GM13977 (cell line): Measurements from ENCODE around the gene NOBOX.

Experiments
- DNase-seq: peaks from one replicate; pipeline ENCODE4 v3.0.0; 2012; ENCODE audit warnings: low spot score
- CTCF ChIP-seq: IDR thresholded peaks from 2 replicates; pipeline ENCODE4 v1.5.1; 2012; ENCODE audit warnings: mild to moderate bottlenecking, control low read depth; ENCODE audit not compliant: insufficient read depth; ENCODE audit errors: extremely low read depth, missing control alignments
- in situ Hi-C: fragments of 300-500 bp; cut with MboI; formaldehyde crosslinking; loops from one replicate; pipeline ENCODE4 v1.12.0; 2022; ENCODE audit warnings: low sequenced_read_pairs, low pct_unique_long_range_greater_than_20kb, mixed read lengths, inconsistent platforms; ENCODE audit not compliant: unreplicated experiment

Gene NOBOX

GRCh38 chr7:144403649-144404061 lies at the start of gene NOBOX:
Gene NOBOX, minus strand, starts transcription at chr7:144403693.
- in situ Hi-C loops: no loop called here
- DNase-seq: no peak
- TF ChIP-seq CTCF: no peak

GRCh38 chr7:144452064-144452463 lies 48.6 kb upstream of the NOBOX start:
- TF ChIP-seq CTCF: no peak
- in situ Hi-C loops: no loop called here

DNA sequence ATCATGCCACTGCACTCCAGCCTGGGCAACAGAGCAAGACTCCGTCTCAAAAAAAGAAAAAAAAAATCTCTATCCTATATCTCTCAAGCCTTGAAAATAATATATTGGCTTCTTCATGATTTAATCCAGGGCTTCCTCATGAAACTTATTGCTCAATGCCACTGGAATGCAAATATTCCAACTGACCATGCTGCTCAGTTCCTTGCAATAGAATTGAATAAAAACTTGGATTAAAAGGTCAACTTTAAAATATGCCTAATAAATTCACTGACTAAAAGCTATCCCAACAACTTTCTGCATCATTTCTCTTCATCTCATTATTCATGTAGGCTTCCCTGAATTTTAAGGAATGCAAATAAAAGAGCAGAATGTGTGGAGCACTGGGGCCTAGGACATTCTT lies 42.1 kb upstream of the NOBOX start:
- no peak for TF ChIP-seq CTCF
- no peak for DNase-seq
- in situ Hi-C loops: no loop called here

More at GRCh38 chr7:144452064-144452463, 48.6 kb upstream of the NOBOX start:
- DNase-seq: no peak

DNA sequence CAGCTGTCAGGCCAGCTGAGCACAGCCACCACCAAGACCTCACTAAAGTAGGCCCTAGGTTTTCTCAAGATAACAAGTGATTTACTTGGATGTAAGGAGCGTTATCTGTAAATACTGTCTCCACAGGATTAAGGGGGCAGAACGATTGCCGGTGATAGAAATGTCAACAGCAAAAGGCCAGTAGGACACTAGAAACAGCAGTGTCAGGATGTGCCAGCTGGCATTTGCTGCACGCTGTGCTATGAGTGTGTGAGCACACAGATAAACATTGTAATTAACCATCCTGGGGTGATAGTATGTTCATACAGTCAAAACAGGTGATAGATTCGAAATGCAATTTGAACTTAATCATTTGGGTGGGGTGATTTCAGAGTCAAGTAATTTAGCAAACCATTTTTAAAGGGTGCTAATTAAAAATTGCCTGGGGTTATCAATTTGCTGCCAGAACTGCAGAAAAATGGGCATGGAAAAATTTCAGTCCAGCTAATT lies 36.3 kb upstream of the NOBOX start:
- no peak for DNase-seq
- in situ Hi-C loops: no loop called here
- TF ChIP-seq CTCF: no peak

DNA sequence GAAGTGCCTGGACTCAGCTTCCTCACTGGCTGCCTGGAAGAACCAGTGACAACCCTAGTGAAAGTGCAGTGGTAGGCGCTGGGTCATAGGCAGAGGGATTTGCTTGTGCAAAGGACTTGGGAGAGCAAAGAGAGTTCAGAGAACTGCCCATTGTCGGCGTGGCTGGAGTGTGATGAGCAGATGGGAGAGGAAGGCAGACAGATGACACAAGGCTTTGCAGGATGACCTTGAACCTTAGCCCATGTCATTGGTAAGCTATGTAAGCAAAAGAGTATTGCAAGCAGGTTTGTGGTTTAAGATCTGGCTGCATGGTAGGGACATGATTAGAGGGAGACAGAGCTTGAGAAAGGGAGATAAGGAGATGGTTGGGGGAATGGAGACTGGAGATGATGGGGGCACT lies 35.3 kb upstream of the NOBOX start:
- no peak for DNase-seq
- TF ChIP-seq CTCF: no peak
- in situ Hi-C loops: no loop called here

DNA sequence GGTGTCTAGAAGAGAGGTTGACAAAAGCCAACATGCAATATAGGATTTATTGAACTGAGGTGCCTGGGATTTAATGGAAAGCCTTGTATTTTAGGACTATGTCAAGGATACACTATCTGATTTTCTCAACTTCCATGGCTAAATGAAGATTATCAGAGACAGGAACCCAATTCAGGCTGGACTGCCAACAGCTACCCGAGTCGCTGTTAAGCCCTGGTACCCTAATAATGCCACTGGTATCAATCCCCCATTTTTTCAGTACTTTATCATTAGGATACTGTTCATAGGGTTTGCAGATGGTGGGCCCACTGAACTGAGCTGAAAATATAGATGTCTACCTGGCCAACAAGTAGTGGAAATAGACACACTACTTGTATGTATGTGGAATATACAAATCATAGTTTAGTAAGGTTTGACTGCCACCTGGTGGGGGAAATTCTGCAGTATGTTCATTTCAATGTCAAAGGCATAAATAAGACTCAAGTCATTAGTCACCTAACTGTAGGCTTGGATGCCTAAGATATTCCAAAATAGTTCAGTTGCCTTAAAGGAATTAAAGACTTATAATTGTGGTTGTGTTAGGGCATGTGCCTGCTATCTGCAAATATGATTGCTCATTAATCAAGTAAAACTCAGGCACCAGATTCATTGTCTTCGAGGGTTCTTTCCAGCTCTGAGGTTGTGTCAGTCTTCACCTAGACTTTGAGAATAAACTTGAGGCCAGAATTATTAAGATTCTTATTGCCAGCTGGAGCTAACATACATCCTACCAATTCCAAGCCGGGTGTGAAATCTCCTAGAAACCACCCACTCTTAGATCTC lies 34.1 kb upstream of the NOBOX start:
- peak; percentile 58 for TF ChIP-seq CTCF
- in situ Hi-C loops: no loop called here
- peak; percentile 47 for DNase-seq
